Stimulated activated CD8-positive, alpha-beta memory T cell treated with anti-CD3 and anti-CD28 coated beads, Interleukin-4, amount 100 ng/mL, for 48 hours (primary cell): Measurements from ENCODE around the gene MLEC.
"Not testable (repeated sequence)": the region's sequence is repeated elsewhere in the genome, so short reads cannot be mapped to it uniquely, and the experiment has no call there.

Source experiments
- DNase-seq: peaks from one replicate; pipeline ENCODE4 v3.0.0-alpha.2; 2020

Gene MLEC

DNA sequence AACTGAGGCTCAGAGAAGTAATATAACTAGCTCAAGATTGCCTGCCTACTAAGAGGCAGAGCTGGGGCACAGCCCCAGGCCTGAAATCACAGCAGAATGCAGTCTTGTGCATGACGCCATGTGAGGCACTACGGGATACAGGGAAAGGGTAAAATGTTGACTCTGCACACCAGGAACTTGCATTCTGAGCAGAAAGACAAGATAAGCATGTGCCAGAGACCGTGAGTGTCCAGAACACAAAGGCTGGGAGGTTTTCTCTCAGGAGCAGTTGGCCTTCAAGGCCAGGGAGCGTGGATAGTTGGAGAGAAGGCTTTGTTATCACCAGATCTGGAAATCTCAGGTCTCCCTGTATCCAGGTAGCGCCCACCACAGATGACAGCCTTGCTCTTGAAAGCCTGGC, 23.2 kb upstream of the MLEC start:
- DNase-seq: no peak

DNA sequence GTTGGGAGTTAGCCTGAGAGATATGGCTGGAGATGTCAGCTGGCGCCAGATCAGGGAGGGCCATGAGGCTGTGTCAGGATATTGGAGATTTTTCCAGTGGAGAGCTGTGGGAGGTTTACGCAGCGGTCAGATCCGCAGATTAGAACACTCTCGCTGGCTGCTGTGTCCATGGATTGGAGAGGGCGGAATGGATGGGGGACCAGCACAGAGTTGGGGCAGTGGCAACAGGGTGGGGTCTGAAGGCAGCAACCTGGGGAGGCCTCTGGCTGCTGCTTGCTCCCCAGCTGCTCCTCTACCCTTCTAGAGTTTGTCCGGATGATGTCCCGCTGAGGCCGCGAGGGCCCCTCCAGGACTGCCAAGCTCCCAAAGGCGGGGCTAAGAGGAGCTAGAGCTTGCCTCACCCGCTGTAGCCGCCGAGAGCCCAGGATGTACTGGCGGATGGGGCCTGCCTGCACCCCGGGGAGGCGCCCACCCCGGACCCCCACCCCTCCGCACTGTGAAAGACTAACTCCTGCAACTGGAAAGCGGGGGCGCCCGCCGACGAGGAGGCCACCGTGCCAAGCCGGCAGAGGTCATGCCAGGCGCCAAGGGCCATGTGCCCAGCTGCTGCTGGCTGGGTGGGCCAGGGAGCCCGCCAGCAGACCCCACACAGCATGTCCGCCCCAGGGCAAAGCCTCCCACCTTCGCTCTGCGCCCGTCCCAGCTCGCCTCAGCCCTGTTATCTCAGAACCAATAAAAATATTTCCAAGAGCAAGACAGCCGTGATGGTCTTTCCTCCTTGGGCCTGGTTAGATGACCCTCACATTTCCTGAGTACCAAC, 20.2 kb upstream of the MLEC start:
- no peak for DNase-seq

DNA sequence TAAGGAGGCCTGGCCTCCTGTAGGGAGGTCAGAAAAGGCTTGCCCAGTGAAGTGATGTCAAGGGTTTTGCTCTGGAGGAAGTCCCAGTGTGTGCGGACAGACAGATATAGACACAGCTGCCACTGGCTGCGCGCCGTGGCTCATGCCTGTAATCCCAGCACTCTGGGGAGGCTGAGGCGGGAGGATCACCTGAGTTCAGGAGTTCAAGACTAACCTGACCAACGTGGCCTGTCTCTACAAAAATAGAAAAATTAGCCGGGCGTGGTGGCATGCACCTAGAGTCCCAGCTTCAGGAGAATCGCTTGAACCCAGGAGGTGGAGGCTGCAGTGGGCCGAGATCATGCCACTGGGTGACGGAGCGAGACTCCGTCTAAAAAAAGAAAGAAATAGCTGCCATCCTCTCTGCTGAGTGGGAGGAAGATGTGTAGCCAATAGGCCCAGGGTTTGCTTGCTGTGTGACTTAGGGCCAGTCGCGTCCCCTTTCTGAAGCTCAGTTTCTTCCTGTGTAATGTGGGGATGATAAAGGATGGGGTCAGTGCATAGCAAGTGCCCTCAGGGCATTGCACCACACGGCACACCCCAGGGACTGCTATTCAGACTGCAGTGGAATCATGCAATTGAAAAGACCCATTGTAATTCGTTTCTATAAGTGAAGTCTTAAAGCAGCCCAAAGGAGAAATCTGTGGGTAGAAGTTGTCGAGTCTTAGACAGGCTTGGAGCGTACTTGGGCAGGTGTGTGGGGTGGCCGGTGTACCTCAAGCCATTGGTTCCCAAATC, 18.7 kb upstream of the MLEC start:
- no peak for DNase-seq

DNA sequence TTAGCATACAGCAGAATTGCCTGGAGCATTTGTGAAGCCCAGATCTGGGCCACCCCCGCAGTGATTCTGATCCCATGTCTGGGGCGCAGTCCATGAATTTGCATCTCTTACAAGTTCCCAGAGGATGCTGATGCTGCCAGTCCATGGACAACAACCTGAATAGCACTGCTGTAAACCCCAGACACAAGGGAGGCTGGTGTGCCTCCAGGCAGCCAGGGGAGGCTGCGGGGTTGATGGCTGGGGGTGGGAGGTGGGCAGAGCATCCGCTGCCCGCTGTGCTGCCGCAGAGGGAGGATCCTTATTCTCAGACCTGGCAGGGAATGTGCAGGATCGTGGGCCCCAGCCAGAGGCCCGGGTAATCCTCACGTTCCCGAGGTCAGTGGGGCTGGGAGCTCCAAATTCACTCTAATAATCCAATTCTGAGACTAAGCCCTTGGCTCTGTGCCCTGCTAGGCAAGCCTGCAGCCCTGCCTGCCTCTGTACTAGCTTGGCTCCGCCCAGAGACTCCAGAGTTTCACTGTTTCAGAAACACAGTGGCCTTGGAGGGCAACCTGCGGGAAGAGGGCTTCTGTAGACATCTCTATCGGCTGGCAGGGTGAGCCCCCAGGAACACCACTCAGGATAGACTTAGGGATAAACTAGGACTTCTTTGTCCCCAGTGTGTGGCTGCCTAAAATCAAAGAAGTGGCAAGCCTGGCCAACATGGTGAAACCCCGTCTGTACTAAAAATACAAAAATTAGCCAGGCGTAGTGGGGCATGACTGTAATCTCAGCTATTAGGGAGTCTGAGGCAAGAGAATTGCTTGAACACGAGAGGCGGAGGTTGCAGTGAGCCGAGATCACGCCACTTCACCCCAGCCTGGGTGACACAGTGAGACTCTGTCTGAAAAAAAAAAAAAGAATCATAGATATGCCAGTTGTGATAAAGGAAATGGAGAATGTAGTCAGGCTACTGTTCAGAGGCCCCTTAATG, 17.8 kb upstream of the MLEC start:
- no peak for DNase-seq

GRCh38 chr12:120670237-120670636, 16.7 kb upstream of the MLEC start:
- DNase-seq: not testable (repeated sequence)

DNA sequence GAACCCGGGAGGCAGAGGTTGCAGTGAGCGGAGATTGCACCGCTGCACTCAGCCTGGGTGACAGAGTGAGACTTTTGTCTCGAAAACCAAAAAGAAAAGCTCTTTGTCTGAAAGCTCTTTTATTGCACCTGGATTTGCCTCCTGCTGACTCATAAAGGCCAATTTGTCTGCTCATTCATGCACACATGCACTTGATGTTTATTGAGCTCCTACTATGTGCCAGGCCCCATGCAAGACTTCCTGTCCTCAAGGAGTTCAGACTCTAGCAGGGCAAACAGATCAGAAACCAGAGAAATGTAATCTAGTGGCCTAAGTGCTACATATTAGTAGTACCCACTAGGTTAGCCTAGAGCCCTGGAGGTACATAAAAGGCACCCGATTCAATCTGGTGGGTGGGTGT, 16.3 kb upstream of the MLEC start:
- DNase-seq: no peak

DNA sequence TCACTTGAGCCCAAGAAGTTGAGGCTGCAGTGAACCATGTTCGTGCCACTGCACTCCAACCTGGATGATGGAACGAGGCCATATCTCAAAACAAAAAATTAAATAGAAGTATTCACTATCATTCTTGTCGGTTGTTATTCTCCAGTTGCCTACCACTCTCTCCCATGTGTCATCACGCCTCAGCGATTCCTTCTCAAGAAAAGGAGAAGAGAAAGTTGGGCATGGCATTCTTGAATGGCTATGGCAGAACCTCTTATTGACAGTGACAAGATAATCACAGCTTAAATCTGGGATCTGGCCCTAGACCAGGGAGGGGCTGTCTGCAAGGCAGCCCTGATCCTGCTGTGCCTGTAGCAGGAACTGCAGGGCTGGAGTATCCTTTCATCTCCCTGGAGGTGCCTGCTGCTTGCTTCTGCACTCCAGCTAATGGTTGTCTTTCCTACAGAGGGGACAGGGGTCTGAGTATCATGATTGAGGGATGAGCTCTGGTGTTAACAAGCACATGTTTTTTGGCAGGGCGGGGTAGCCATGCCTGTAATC, 12.8 kb upstream of the MLEC start:
- DNase-seq: no peak

DNA sequence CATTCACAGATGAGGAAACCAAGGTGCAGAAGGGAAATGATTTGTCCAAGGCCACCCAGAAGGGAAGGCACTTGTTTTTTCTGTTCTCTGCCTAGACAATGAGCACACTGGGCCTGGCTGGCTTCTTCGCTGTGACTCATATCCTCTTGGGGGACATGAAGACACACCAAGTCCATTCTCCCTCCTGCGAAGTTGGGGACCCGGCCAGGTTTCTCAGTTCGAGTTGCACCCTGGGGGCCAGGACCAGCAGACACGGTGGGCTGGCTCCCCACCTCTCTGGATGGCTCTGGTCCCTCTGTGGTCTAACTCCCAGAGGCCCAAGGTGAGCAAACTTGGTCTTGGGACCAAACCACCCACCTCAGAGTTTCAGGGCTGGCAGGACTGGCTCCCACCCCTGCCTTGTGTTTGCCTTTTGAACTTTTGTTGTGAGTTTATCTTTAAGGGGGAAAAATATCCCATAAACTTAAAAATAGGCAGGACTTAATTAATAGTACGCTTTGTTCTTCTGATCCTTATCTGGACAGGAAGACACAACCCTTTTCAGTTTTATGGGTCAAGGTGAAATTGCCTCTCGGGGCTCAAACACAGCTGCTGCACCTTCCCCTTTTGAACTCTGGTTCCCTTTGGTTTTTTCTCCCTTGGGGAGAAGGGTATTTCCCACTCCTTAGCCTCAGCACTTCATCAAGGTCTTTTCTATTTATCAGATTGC, 9.0 kb upstream of the MLEC start:
- DNase-seq: peak; percentile 46

GRCh38 chr12:120678572-120678971, 8.4 kb upstream of the MLEC start:
- DNase-seq: no peak

DNA sequence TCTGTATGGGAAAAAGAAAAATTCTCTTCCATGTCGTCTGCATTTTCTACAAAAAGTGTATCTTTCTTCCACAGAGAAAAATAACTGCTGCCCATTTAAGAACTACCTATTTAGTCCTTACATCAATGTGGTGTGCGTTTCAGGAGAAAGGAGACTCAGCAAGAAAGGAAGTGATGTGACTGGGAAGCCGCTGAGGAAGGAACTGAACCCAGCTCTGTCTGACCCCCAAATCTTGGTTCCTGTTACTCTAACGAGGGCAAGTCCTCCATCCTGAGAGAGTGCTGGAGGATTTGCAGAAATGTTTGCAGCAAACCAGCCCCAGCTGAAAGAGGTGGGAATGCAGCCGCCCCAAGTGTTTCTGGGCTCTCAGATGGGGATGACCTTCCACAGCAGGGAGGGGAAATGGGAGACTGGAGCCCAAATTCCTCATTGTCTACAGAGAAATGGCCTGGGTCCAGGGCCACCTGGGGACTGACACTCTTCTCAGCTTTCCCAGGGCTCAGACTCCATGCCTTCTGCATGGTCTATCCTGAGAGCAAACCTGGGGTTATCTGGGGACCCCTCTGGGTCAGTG, 6.7 kb upstream of the MLEC start:
- no peak for DNase-seq

GRCh38 chr12:120684523-120684932, 2.4 kb upstream of the MLEC start:
- peak; percentile 40 for DNase-seq

GRCh38 chr12:120685522-120685921, 1.4 kb upstream of the MLEC start:
- DNase-seq: no peak

GRCh38 chr12:120686151-120686689, 729 bp upstream of the MLEC start:
- peak; percentile 98 for DNase-seq

DNA sequence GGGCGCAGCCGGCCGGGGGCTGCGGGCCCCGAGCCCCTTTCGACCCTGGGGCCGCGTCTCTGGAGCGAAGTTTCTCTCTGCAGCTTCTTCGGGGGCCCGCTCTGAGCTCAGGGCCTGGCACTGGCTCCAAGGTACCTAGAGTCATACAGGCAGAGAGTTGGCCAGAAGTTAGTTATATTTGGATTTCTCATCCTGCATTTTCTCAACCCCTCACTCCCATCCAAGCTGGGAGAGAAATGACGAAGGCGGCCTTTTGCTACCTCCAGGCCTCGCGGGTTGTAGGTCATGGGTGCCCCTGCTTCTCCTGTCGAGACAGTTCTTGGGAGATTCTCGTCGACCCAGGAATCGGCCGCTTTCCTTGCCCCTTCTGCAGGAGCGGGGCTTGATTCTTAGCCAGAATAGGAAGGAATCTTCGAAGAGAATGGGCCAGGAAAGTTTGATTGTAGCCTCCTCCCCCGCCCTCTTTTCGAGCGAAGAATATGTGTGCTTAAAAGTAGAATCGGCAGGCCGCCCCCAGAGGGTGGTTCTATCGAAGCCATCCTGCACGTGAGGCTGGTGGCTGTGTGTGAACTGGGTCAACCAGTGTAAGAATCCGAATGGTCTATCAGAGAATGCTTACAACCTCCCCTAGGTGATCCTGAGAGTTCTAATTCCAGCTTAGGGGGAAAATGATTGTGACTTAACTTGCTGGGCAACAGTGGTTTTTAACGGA, 785 bp downstream of the MLEC start:
- DNase-seq: peak; percentile 56

DNA sequence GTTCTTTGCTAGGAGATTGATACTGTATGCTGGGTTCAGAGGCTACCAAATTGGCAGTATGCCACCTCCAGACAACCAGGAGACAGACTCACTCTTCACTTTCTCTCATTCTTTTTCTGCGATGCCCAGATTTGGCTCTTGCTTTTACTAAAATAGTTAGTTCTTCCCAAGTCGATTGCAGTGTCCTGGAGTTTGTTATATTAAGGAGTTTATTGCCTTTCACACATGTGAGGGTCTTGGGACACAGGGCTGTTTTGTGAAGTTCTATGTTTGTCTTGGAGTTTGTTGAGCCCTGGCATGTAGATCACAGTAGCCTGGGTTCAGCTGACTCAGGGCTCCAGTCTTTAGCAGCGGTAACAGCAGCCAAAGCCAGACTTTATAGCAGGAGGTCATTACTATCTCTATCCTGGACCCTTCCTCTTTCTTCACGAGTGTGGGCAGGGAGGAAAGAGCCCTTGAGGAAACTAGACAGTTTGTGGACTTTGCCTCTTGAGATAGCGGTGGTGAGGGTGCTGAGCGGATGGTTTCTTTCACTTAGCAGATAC, 1.6 kb downstream of the MLEC start:
- DNase-seq: no peak

GRCh38 chr12:120689397-120690082, 2.6 kb downstream of the MLEC start:
- no peak for DNase-seq

- no peak for DNase-seq
Observed at GRCh38 chr12:120690083-120690450, 3.1 kb downstream of the MLEC start.

DNA sequence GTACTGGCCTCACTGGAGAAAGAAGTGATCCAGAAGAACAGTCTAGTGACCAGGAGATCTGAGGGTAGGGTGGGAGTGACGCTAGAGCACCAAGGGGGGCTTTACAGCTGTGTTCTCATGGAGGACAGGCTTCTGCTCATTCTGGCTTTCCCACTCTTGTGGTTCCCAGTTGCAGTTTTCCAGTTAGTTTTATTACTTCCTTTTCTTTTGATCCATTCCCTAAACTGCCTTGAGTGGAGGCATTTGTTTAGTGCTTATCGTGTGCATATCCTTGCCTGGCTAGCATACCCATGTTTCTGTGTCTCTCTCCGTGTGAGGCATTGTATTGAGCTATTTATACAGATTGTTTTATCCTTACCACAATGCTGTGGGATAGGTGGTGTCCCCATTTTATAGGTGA, 4.0 kb downstream of the MLEC start:
- no peak for DNase-seq

DNA sequence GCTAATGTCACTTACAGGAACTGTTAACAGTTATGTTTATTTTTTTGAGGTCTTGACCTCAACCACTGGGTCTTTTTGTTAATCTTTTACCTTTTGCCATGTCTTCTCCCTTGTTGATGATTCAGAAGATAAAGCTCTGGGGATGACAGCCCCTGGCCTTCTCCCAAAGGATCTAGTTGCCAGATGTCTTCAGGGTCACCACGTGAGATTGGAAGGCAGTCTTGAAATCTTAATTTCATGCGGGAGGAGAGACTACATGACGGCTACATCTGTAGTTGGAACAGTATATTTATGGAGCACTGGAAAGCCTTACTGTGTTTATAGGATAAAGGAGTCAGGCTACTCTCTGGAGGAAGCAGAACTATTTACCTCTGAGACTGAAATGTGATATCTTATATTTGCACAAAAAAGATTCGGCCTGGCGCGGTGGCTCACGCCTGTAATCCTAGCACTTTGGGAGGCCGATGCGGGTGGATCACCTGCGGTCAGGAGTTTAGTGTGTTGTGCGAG, 5.6 kb downstream of the MLEC start:
- no peak for DNase-seq

GRCh38 chr12:120693848-120694247, 6.9 kb downstream of the MLEC start:
- DNase-seq: no peak
